Measurements from ENCODE around the gene SVBP.

Gene SVBP

GRCh38 chr1:42838482-42839190, 21.4 kb upstream of the SVBP start:
- no peak for DNase-seq (ENCODE audit: extremely low read depth, low read depth)
- TF ChIP-seq CTCF (IDR thresholded peaks at IDR 0.05; ENCODE audit: low read depth, low read length) = no peak

DNA sequence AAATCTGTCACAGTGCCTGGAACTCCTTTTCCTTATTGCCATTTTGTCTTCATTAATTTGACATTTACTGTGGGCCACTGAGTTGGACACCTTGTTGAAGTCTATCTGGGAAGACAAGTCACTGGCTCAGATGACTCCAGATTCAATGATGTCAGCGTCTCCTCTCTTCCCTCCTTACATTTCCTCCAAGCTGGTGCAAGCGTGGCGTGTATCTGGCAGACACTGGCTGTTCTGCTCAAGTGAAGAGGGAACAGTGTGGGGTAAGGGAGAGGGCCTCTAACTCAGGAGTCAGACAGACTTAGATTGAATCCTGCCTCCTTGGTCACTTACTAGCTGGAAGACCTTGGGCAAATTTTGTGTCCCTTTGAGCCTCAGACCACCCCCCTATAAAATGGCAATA, 20.5 kb upstream of the SVBP start:
- DNase-seq (ENCODE audit: extremely low read depth, low read depth) = no peak
- no peak for TF ChIP-seq CTCF (IDR thresholded peaks at IDR 0.05; ENCODE audit: low read depth, low read length)

DNA sequence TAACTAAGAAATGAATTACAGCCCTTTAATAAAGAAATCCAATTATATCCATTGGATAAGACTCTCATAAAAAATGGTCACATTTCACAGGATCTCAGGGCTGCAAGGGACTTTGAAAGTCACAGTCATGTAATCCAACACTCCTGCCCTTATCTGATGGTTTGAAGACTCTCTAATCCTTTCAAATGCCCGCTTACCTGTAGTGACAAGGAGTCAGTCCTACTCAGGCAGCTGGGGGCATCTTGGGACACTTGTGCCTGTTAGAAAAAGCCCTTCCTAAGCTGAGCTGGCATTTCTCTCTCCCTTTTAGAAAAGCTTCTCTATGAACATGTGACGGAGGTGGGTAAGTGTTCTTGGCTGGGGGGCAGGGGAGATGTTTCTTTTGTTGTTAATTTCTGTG, 18.2 kb upstream of the SVBP start:
- TF ChIP-seq CTCF (IDR thresholded peaks at IDR 0.05; ENCODE audit: low read depth, low read length) = no peak
- DNase-seq (ENCODE audit: extremely low read depth, low read depth) = no peak

DNA sequence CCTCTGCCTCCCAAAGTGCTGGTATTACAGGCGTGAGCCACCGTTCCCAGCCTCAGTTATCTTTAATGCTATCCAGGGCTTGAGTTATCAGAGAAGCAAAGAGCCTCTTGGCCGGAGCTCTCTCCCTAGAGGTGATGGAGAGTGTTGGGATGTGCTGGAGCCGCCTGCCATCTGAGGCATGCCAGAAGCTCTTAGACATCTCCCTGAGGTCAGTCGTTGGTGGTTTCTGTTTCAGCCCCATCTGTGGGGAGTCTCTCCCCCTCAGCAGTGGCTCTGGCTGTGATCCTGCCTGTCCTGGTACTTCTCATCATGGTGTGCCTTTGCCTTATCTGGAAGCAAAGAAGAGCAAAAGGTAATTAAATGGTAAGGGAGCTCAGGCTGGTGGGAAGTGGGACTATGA, 17.6 kb upstream of the SVBP start:
- TF ChIP-seq CTCF (IDR thresholded peaks at IDR 0.05; ENCODE audit: low read depth, low read length) = no peak
- no peak for DNase-seq (ENCODE audit: extremely low read depth, low read depth)

DNA sequence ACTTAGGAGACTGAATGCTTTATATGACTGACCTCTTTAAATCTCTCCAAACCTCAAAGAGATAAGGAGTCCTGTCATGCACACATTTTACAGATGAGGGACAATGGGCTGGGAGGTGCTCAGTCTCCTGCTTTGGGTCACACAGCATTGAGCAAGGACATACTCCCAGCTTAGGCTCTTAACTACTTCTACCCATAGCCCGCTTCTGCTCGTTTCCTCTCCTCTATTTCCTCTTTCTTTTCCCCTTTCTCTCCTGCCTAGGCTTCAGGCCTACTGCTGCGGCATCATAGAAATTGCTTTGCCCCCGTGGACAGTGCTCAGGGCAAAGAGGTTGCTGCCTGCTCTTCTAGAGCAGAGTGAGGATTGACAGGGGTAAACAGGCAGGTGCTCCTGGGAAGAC, 16.8 kb upstream of the SVBP start:
- TF ChIP-seq CTCF (IDR thresholded peaks at IDR 0.05; ENCODE audit: low read depth, low read length) = no peak
- no peak for DNase-seq (ENCODE audit: extremely low read depth, low read depth)

- no peak for DNase-seq (ENCODE audit: extremely low read depth, low read depth)
These were observed 15.5 kb upstream of the SVBP start for GRCh38 chr1:42832641-42833240.

More at GRCh38 chr1:42832641-42833240, 15.5 kb upstream of the SVBP start:
- no peak for TF ChIP-seq CTCF (IDR thresholded peaks at IDR 0.05; ENCODE audit: low read depth, low read length)

Measured in AG09319 (cell line).